Measurements from ENCODE around the gene SIX5.

SIX5 gene

DNA sequence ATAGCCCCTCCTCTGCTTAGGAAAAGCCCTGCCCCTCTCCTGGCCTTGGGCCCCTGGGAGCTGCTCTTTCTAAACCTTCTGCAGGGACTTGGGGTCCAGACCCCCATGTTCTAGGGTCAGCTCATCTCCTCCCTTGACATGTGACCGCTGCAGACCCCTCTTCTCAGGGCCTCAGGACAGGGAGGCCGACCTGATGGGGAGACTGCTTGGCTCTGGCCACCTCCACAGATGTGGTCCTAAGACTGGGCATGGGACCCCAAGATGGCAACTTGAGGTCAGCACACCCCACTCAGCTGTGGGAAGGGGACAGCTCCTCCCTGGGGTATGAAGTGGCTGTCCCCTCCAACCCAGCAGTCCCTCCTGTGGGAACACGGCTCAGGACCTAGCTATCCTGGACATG, 3.9 kb upstream of the SIX5 start:
- DNase-seq = no peak

- no peak for DNase-seq
Measured at GRCh38 chr19:45772130-45772840, 3.2 kb upstream of the SIX5 start.

GRCh38 chr19:45771311-45771933, 2.4 kb upstream of the SIX5 start:
- DNase-seq = no peak

DNA sequence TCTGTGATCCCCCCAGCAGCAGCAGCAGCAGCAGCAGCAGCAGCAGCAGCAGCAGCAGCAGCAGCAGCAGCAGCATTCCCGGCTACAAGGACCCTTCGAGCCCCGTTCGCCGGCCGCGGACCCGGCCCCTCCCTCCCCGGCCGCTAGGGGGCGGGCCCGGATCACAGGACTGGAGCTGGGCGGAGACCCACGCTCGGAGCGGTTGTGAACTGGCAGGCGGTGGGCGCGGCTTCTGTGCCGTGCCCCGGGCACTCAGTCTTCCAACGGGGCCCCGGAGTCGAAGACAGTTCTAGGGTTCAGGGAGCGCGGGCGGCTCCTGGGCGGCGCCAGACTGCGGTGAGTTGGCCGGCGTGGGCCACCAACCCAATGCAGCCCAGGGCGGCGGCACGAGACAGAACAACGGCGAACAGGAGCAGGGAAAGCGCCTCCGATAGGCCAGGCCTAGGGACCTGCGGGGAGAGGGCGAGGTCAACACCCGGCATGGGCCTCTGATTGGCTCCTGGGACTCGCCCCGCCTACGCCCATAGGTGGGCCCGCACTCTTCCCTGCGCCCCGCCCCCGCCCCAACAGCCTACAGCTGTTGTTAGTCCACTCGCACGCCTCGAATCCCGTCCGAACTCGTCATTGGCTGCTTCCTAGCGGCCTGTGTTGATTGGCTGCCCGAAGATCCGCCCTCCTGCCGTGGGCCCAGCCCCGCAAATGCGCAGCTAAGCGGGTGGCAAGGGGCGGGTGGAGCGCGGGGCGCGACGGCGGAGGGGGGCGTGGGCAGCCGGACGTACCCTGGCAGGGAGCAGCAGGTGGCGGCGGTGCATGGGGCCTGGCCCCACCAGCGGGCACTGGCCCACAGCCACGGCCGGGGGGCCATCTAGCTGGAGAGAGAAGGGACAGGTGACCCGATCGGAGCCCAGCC, 1.4 kb upstream of the SIX5 start:
- DNase-seq = peak; percentile 86

DNA sequence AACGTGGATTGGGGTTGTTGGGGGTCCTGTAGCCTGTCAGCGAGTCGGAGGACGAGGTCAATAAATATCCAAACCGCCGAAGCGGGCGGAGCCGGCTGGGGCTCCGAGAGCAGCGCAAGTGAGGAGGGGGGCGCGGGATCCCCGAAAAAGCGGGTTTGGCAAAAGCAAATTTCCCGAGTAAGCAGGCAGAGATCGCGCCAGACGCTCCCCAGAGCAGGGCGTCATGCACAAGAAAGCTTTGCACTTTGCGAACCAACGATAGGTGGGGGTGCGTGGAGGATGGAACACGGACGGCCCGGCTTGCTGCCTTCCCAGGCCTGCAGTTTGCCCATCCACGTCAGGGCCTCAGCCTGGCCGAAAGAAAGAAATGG, 754 bp upstream of the SIX5 start:
- no peak for DNase-seq

- DNase-seq = no peak
Measured at GRCh38 chr19:45768655-45768983, 433 bp downstream of the SIX5 start.

DNA sequence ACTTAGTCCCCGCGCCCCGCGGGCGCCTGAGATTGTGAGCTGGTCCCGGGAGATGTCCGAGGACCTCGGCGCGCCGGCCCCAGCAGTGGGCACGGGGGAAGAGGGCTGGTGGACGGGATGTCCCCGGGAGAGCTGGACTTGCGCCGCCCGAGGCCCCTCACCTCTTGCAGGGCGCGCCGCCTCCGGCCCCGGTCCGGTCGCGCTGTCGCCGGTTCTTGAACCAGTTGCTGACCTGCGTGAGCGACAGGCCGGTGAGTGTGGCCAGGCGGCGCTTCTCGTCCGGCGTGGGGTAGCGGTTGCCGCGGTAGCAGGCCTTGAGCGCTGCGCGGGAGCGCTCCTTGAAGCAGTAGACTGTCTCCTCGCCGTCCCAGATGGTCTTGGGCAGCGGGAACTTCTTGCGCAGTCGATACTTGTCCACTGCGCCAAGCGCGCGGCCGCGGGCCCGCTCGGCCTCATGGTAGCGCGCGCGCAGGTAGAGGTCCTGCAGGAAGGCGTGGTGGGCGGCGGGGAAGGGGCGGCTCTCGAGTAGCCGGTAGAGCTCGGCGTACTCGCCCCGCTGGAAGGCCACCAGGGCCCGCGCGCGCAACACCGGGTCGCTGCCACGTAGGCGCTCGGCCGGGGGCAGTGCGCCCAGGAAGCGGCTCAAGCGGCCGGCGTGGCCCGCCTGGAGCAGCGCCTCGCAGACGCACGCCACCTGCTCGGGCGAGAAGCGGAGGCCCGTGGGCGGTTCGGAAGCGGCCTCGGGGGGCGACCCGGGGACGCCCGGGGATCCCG, 984 bp downstream of the SIX5 start:
- no peak for DNase-seq

DNA sequence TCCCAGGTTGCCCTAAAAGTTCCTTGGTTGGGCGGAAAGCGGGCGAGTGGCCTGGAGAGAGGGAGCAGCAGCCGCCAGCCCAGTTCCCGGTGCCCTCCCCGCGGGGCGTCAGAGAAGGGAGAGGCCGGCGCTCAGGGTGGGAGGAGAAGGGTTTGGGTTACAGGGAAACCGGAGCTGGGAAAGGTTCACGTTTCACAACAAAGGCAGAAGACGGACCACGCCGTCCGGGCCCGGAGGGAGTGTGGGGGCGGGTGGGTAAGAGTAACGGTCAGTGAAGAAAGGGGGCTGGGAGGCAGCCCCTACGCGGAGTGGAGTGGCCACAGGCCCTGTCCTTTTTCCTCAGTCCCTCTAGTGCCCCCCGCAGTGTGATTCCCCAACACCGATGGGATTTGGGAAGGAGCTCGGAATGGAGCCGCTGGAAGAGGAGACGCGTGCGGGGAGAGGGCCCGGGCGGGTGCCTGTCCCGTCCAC, 1.6 kb downstream of the SIX5 start:
- no peak for DNase-seq

- no peak for DNase-seq
Measured at GRCh38 chr19:45766869-45767346, 2.1 kb downstream of the SIX5 start.

- DNase-seq = no peak
Measured at GRCh38 chr19:45766296-45766868, 2.7 kb downstream of the SIX5 start.

DNA sequence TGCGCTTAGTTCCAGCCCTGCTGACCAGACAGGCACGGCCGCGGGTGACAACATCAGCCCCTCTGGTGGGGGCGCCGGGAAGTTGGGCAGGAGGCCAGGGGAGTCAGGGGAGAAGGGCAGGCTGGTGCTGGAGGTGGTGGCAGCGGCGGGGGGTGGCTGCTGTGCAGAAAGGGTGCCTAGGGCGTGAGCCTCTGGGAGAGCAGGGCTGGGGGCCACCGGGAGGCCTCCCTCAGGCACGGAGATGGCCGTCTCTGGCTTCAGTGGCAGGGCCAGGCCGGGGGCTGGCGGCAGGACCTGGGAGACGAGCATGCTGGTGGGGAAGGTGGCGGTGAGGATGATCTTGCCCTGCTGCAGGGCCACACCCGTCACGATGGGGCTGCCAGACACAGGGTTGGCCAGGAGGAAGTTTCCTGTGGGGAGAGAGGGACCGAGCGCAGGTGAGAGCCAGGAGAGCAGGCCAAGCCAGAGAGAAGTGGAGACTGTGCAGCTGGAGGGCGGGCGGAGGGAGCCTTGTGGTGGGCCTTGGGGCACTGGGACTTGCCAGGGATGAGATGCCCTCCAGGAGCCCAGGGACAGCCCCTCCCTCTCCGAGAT, 3.3 kb downstream of the SIX5 start:
- no peak for DNase-seq

GRCh38 chr19:45764945-45765701, 3.9 kb downstream of the SIX5 start:
- no peak for DNase-seq

DNA sequence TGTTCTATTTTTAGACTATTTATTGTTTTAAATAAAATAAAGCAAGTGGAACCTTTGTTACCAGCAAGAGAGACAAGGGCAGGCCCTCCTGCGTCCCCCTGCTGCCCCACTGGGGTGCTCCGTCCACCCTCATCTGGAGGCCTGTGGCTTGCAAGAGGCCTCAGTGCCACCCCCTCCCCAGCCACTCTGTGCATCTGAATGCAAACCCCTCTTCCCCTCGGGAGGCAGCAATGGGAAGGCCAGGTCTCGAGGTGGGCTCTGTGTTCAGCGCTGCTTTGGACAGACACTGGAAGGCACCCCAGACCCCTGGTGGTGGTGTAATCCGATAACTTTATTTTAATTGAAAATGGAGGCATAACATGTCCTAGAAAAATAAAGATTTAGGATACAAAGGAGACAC, 4.6 kb downstream of the SIX5 start:
- no peak for DNase-seq

DNA sequence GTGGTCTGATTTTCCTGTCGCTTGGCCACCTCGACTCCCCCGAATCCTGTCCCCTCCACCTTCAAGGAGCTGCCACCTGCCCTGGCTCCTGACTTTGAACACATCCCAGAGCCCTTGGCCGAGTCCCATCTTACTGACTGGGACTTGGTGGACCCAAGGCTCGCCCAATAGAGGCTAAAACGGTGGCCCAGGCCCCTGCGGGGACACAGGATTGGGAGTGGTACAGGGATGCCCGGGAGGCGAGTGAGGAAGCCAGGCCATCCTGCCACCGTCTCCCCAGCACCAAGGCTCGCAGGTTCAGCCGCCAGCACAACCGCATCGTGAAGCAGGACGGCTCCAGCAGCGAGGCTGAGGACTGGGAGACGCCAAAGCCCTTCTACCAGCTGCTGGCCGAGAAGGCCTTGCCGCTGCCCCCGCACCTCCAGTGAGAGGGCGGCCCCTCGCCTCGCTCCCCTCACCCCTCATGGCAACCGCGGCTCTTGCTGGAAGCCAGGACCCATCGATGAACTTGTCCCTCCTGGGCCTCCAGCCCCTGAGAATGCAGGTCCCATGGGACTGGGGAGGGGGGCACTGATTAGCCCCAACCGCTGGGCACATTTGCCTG, 5.3 kb downstream of the SIX5 start:
- no peak for DNase-seq

GRCh38 chr19:45762870-45763631, 6.0 kb downstream of the SIX5 start:
- DNase-seq = no peak

DNA sequence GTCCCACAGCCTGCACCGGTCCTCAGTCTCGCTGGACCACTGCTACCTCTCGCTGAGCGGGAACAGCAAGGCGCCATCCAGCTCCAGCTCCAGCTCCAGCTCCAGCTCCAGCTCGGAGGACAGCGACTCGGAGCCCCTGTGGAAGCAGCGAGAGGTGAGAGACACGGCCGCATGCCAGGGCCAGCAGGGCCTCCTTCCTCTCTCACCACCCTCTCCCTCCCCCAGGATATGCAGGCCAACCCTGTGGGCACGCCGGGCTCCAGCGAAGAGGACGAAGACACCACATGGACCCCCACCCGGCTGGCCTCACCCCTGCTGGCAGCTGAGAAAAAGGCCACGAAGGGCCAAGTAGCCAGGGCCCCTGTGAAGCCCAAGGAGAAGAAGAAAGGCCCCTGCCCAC, 7.3 kb downstream of the SIX5 start:
- no peak for DNase-seq

DNA sequence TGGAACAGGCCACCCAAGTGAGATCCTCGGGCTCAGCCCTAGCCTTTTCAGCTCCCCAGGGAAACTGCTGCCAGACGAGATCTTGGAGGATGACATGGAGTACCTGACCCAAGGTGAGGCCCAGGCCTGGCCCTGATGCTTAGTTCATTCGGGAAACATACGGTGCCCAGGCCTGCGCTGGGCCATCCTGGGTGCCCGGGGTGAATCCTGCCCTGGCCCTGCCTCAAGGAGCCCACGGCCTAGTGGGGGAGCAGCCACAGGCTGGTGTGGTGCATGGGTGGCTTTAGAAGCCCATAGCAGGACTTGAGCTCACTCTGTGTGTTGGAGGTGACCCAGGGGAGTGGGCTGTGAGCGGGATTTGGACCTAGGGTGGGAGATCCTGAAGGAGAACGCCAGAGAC, 10.1 kb downstream of the SIX5 start:
- no peak for DNase-seq

DNA sequence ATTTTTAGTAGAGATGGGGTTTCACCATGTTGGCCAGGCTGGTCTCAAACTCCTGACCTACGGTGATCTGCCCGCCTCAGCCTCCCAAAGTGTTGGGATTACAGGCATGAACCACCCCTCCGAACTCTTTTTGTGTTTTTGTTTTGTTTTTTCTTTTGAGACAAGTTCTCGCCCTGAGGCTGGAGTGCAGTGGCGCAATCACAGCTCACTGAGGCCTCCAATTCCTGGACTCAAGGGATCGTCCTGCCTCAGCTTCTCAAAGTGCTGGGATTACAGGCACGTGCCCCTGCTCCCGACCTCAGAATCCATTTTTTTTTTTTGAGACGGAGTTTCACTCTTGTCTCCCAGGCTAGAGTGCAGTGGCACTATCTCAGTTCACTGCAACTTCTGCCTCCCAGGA, 11.4 kb downstream of the SIX5 start:
- no peak for DNase-seq

DNA sequence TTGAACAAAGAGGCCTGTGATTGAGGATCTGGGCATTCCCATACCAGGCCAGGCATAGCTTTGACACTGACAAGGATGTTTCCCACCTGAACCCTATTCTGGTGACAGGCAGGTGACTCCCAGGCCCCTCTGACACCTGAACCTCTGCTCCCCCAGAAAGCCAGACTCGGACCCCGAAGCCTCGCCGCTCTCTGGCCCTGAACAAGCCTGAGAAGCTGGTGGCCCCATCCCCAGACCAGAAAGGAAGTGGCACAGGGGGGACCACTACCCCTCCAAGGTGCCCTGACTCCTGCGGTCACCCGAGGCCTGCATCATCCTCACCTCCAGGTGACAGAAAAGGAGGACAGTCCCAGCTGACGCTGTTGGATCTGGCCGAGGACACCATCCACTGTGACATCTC, 14.7 kb downstream of the SIX5 start:
- no peak for DNase-seq

GRCh38 chr19:45753548-45753947, 15.5 kb downstream of the SIX5 start:
- no peak for DNase-seq

Data from activated CD4-positive, alpha-beta T cell treated with anti-CD3 and anti-CD28 coated beads for 1 hour (primary cell).